D721Med (cell line): ENCODE data around the gene NPAT.
"Not testable (repeated sequence)": the region's sequence is repeated elsewhere in the genome, so short reads cannot be mapped to it uniquely, and the experiment has no call there.

Experiments used
- DNase-seq: peaks from one replicate; pipeline ENCODE4 v3.0.0; 2011; ENCODE audit warnings: low spot score; ENCODE audit not compliant: insufficient read length
- FAIRE-seq: peaks from 2 replicates; lab custom pipeline; 2011; peaks lifted over from hg19 to GRCh38; lab: Jason Lieb, UNC
- CTCF ChIP-seq: IDR thresholded peaks from 2 replicates; pipeline ENCODE4 v1.5.1; 2012; ENCODE audit warnings: mild to moderate bottlenecking, control low read depth; ENCODE audit not compliant: insufficient read depth; ENCODE audit errors: missing control alignments

The NPAT gene

GRCh38 chr11:108135845-108136544 lies 86.4 kb downstream of the NPAT start:
- FAIRE-seq (no peak), DNase-seq (no peak)

GRCh38 chr11:108132993-108133538 lies 89.4 kb downstream of the NPAT start:
- DNase-seq, FAIRE-seq: not testable (repeated sequence)

More at GRCh38 chr11:108135845-108136544, 86.4 kb downstream of the NPAT start:
- peak; percentile 24 for TF ChIP-seq CTCF

GRCh38 chr11:108131993-108132392 lies 90.4 kb downstream of the NPAT start:
- TF ChIP-seq CTCF, result no peak
- FAIRE-seq (no peak), DNase-seq (no peak)

GRCh38 chr11:108128772-108129171 lies 93.7 kb downstream of the NPAT start:
- no peak for FAIRE-seq
- DNase-seq, result no peak
- TF ChIP-seq CTCF, result no peak

GRCh38 chr11:108125096-108125495 lies 97.3 kb downstream of the NPAT start:
- DNase-seq, result no peak
- no peak for FAIRE-seq
- TF ChIP-seq CTCF, result no peak

- FAIRE-seq (no peak), DNase-seq (no peak)
- TF ChIP-seq CTCF, result no peak
Observed at GRCh38 chr11:108122166-108122628, 100.2 kb downstream of the NPAT start.

- DNase-seq (peak; percentile 77), FAIRE-seq (no peak)
- TF ChIP-seq CTCF, result no peak
Observed at GRCh38 chr11:108121274-108122155, 100.9 kb downstream of the NPAT start, which contains the start of gene ACAT1. TSS of gene ACAT1 (plus strand) at chr11:108121567. CDS start at chr11:108121607, 40 bp downstream.

GRCh38 chr11:108120936-108121273 lies 101.5 kb downstream of the NPAT start:
- FAIRE-seq, result not testable (repeated sequence)

More at GRCh38 chr11:108120936-108121273, 101.5 kb downstream of the NPAT start:
- not testable (repeated sequence) for DNase-seq
